ENCODE data around the gene E2F4. TPM values are rescaled to one million over a fixed set of nuclear protein-coding genes. Genes with fewer than 3 reads are reported as not detected.

Gene E2F4
- total and polyA plus RNA-seq, 9 of the 15 experiments (the other 6 are each of a cell fraction or from before 2014, with no cell fraction given), result 9.7 to 139 (median 106) TPM

DNA sequence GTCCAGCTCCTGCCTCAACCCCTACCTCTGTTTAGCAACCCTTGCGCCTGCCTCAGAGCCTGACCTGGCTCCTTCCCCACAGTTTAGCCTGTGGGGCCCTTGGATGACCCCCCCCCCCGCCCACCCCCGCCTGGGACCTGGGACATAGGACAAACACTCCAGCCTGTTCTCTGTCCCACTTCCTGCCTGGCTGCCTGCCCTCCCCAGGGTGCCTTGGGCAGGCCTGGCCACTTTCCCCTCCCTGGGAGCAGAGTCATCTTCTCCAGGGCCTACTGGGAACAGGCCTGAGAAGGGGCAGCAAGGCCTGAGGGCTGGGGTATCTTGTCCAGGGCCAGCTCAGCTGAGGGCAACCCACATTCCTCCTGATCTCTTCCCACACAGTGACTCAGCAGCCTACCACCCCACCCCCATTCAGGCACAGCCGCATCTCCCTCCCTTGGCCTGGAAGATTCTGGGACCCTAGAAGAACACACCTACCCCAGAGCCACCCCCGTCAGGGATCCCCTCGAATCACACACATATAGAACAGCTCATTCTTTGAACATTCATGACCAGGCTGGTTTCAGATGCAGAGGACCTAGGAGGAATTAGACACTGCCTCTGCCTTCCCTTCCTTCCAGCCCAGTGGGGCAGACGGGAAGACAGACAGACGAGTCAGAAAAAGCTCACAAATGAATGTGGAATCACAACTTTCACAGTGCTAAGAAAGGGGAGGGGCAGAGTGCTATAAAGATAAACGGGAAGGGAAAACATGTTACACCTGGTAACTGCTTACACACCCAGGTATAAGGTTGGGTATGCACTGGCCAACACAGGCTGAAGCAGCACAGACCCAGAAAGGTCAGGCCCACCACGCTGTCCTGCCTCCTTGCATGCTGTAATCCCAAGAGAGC, 49.3 kb downstream of the E2F4 start (continued):
- TF ChIP-seq MYBL2 (IDR thresholded peaks at IDR 0.05; ENCODE audit: low read depth), result no peak
- no peak for TF ChIP-seq MYBL2 (CRISPR knock-in tag; IDR thresholded peaks at IDR 0.05; ENCODE audit: borderline replicate concordance)
- TF ChIP-seq, protein P1, sequence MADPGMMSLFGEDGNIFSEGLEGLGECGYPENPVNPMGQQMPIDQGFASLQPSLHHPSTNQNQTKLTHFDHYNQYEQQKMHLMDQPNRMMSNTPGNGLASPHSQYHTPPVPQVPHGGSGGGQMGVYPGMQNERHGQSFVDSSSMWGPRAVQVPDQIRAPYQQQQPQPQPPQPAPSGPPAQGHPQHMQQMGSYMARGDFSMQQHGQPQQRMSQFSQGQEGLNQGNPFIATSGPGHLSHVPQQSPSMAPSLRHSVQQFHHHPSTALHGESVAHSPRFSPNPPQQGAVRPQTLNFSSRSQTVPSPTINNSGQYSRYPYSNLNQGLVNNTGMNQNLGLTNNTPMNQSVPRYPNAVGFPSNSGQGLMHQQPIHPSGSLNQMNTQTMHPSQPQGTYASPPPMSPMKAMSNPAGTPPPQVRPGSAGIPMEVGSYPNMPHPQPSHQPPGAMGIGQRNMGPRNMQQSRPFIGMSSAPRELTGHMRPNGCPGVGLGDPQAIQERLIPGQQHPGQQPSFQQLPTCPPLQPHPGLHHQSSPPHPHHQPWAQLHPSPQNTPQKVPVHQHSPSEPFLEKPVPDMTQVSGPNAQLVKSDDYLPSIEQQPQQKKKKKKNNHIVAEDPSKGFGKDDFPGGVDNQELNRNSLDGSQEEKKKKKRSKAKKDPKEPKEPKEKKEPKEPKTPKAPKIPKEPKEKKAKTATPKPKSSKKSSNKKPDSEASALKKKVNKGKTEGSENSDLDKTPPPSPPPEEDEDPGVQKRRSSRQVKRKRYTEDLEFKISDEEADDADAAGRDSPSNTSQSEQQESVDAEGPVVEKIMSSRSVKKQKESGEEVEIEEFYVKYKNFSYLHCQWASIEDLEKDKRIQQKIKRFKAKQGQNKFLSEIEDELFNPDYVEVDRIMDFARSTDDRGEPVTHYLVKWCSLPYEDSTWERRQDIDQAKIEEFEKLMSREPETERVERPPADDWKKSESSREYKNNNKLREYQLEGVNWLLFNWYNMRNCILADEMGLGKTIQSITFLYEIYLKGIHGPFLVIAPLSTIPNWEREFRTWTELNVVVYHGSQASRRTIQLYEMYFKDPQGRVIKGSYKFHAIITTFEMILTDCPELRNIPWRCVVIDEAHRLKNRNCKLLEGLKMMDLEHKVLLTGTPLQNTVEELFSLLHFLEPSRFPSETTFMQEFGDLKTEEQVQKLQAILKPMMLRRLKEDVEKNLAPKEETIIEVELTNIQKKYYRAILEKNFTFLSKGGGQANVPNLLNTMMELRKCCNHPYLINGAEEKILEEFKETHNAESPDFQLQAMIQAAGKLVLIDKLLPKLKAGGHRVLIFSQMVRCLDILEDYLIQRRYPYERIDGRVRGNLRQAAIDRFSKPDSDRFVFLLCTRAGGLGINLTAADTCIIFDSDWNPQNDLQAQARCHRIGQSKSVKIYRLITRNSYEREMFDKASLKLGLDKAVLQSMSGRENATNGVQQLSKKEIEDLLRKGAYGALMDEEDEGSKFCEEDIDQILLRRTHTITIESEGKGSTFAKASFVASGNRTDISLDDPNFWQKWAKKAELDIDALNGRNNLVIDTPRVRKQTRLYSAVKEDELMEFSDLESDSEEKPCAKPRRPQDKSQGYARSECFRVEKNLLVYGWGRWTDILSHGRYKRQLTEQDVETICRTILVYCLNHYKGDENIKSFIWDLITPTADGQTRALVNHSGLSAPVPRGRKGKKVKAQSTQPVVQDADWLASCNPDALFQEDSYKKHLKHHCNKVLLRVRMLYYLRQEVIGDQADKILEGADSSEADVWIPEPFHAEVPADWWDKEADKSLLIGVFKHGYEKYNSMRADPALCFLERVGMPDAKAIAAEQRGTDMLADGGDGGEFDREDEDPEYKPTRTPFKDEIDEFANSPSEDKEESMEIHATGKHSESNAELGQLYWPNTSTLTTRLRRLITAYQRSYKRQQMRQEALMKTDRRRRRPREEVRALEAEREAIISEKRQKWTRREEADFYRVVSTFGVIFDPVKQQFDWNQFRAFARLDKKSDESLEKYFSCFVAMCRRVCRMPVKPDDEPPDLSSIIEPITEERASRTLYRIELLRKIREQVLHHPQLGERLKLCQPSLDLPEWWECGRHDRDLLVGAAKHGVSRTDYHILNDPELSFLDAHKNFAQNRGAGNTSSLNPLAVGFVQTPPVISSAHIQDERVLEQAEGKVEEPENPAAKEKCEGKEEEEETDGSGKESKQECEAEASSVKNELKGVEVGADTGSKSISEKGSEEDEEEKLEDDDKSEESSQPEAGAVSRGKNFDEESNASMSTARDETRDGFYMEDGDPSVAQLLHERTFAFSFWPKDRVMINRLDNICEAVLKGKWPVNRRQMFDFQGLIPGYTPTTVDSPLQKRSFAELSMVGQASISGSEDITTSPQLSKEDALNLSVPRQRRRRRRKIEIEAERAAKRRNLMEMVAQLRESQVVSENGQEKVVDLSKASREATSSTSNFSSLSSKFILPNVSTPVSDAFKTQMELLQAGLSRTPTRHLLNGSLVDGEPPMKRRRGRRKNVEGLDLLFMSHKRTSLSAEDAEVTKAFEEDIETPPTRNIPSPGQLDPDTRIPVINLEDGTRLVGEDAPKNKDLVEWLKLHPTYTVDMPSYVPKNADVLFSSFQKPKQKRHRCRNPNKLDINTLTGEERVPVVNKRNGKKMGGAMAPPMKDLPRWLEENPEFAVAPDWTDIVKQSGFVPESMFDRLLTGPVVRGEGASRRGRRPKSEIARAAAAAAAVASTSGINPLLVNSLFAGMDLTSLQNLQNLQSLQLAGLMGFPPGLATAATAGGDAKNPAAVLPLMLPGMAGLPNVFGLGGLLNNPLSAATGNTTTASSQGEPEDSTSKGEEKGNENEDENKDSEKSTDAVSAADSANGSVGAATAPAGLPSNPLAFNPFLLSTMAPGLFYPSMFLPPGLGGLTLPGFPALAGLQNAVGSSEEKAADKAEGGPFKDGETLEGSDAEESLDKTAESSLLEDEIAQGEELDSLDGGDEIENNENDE (IDR thresholded peaks at IDR 0.05; ENCODE audit: low read depth, low read length), result no peak
- no peak for TF ChIP-seq MTF1 (CRISPR knock-in tag; IDR thresholded peaks at IDR 0.05; ENCODE audit: borderline replicate concordance)
- TF ChIP-seq E2F5 (CRISPR knock-in tag; IDR thresholded peaks at IDR 0.05), result no peak
- no peak for TF ChIP-seq MEIS2 (IDR thresholded peaks at IDR 0.05; ENCODE audit: partially characterized antibody)
- TF ChIP-seq, protein P2, sequence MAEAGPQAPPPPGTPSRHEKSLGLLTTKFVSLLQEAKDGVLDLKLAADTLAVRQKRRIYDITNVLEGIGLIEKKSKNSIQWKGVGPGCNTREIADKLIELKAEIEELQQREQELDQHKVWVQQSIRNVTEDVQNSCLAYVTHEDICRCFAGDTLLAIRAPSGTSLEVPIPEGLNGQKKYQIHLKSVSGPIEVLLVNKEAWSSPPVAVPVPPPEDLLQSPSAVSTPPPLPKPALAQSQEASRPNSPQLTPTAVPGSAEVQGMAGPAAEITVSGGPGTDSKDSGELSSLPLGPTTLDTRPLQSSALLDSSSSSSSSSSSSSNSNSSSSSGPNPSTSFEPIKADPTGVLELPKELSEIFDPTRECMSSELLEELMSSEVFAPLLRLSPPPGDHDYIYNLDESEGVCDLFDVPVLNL (CRISPR knock-in tag; IDR thresholded peaks at IDR 0.05; ENCODE audit: low read depth), result no peak
- TF ChIP-seq, protein P3, sequence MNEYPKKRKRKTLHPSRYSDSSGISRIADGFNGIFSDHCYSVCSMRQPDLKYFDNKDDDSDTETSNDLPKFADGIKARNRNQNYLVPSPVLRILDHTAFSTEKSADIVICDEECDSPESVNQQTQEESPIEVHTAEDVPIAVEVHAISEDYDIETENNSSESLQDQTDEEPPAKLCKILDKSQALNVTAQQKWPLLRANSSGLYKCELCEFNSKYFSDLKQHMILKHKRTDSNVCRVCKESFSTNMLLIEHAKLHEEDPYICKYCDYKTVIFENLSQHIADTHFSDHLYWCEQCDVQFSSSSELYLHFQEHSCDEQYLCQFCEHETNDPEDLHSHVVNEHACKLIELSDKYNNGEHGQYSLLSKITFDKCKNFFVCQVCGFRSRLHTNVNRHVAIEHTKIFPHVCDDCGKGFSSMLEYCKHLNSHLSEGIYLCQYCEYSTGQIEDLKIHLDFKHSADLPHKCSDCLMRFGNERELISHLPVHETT (CRISPR knock-in tag; conservative IDR thresholded peaks at IDR 0.05 in 1 of 2, IDR thresholded peaks at IDR 0.05 in 1 of 2), result no peak; a peak in 1 of 4 replicates
- TF ChIP-seq KLF16 (IDR thresholded peaks at IDR 0.05), result no peak
